ENCODE measurements around the gene GID8.

- TF ChIP-seq CTCF (IDR thresholded peaks at IDR 0.05; ENCODE audit: extremely low read depth in 1 of 2, insufficient read depth in 1 of 2, low read depth in 1 of 2, low read length in 2 of 2) (no peak), GATA2 (IDR thresholded peaks at IDR 0.05; ENCODE audit: insufficient read depth, insufficient read length, low read depth, low read length) (no peak), MAX (IDR thresholded peaks at IDR 0.05; ENCODE audit: insufficient read depth, insufficient read length) (no peak), MYC (IDR thresholded peaks at IDR 0.05; ENCODE audit: low read depth, low read length) (no peak), POLR2A (IDR thresholded peaks at IDR 0.05; ENCODE audit: low read depth, low read length) (no peak), EZH2 (IDR thresholded peaks at IDR 0.05; ENCODE audit: borderline replicate concordance, low read depth, low read length, severe bottlenecking) (no peak), JUN (IDR thresholded peaks at IDR 0.05; ENCODE audit: borderline replicate concordance, insufficient read depth, insufficient read length, low read depth) (no peak), POLR2AphosphoS5 (IDR thresholded peaks at IDR 0.05; ENCODE audit: insufficient read depth, low read depth, low read length) (no peak)
Observed at GRCh38 chr20:62949153-62949821, 11.3 kb downstream of the GID8 start.
